Karpas-422 (cell line): Measurements from ENCODE around the gene TCF15. TPM values are rescaled to one million over a fixed set of nuclear protein-coding genes. Genes with fewer than 3 reads are reported as not detected.
A peak's percentile ranks its signal among the peaks of the same experiment; 100 is the strongest.

Source experiments
- DNase-seq: peaks from one replicate; pipeline ENCODE4 v3.0.0-alpha.2; 2015
- H2AFZ ChIP-seq: fragments of 200-600 bp; sonication (generic); 2 replicates; pipeline ENCODE4 v1.6.1; 2014; ENCODE audit warnings: antibody characterized with exemption, low read length, mixed read lengths
- H3K27ac ChIP-seq: fragments of 200-600 bp; sonication (generic); 2 replicates; pipeline ENCODE4 v1.5.1; 2014; ENCODE audit warnings: mild to moderate bottlenecking, low read length, moderate library complexity
- H3K27me3 ChIP-seq: fragments of 200-600 bp; sonication (generic); 2 replicates; pipeline ENCODE4 v1.6.1; 2014; ENCODE audit warnings: low read length, mixed read lengths
- H3K36me3 ChIP-seq: fragments of 200-600 bp; sonication (generic); 2 replicates; pipeline ENCODE4 v1.6.1; 2014; ENCODE audit warnings: low read length, mixed read lengths; ENCODE audit not compliant: insufficient read depth
- H3K4me1 ChIP-seq: fragments of 200-600 bp; sonication (generic); 2 replicates; pipeline ENCODE4 v1.6.1; 2014; ENCODE audit warnings: mild to moderate bottlenecking, low read length, mixed read lengths
- H3K4me2 ChIP-seq: fragments of 200-600 bp; sonication (generic); 2 replicates; pipeline ENCODE4 v1.6.1; 2014; ENCODE audit warnings: low read length, low read depth, mild to moderate bottlenecking; ENCODE audit not compliant: poor library complexity, severe bottlenecking
- H3K4me3 ChIP-seq: fragments of 200-600 bp; sonication (generic); 2 replicates; pipeline ENCODE4 v1.5.1; 2014; ENCODE audit warnings: mild to moderate bottlenecking, antibody characterized with exemption, low read length, mixed read lengths
- H3K79me2 ChIP-seq: fragments of 200-600 bp; sonication (generic); 2 replicates; pipeline ENCODE4 v1.6.1; 2014; ENCODE audit warnings: mild to moderate bottlenecking, low read length, mixed read lengths
- H3K9ac ChIP-seq: fragments of 200-600 bp; sonication (generic); 2 replicates; pipeline ENCODE4 v1.6.0; 2014; ENCODE audit warnings: low read length
- H3K9me2 ChIP-seq: fragments of 200-600 bp; sonication (generic), shearing (Covaris generic); replicated peaks from 2 replicates; pipeline ENCODE4 v1.6.0; 2014; ENCODE audit warnings: mild to moderate bottlenecking, low read length, moderate library complexity; ENCODE audit not compliant: insufficient read depth
- H3K9me3 ChIP-seq: fragments of 300-700, 200-600 bp; sonication (generic); 2 replicates; pipeline ENCODE4 v1.6.1; 2014; ENCODE audit warnings: low read length, mixed read lengths
- H4K20me1 ChIP-seq: fragments of 200-600 bp; sonication (generic); 2 replicates; pipeline ENCODE4 v1.6.1; 2014; ENCODE audit warnings: mild to moderate bottlenecking, antibody characterized with exemption, low read length, low read depth; ENCODE audit not compliant: insufficient read depth
- total RNA-seq: library from RNA; depleted of rRNA; stranded (reverse); fragments of >200 nt; shearing (Covaris generic); gene quantifications from 2 replicates; pipeline ENCODE4 v1.2.3, GENCODE V29; 2014; ENCODE audit warnings: low replicate concordance

The TCF15 gene
- total RNA-seq, 1 experiment from 2014 or later, result not detected

- Histone ChIP-seq H3K4me2 (peak overlapping the region; percentile 50), H3K4me3 (peak overlapping the region; percentile 61; the same call in 1 of the 2 replicates), H3K36me3 (no peaks in the 10 kb centered on the region), H3K79me2 (no peaks in the 10 kb centered on the region), H3K27ac (no peak overlapping the region), H3K9me3 (no peaks in the 10 kb centered on the region), H3K9me2 (no peaks in the 10 kb centered on the region), H4K20me1 (no peaks in the 10 kb centered on the region), H3K9ac (peak overlapping the region; percentile 58), H2AFZ (no peak overlapping the region), H3K27me3 (no peaks in the 10 kb centered on the region), H3K4me1 (no peaks in the 10 kb centered on the region; the same call in 1 of the 2 replicates)
- DNase-seq, result no peak
Observed at GRCh38 chr20:652615-653109, 42.6 kb upstream of the TCF15 start.

DNA sequence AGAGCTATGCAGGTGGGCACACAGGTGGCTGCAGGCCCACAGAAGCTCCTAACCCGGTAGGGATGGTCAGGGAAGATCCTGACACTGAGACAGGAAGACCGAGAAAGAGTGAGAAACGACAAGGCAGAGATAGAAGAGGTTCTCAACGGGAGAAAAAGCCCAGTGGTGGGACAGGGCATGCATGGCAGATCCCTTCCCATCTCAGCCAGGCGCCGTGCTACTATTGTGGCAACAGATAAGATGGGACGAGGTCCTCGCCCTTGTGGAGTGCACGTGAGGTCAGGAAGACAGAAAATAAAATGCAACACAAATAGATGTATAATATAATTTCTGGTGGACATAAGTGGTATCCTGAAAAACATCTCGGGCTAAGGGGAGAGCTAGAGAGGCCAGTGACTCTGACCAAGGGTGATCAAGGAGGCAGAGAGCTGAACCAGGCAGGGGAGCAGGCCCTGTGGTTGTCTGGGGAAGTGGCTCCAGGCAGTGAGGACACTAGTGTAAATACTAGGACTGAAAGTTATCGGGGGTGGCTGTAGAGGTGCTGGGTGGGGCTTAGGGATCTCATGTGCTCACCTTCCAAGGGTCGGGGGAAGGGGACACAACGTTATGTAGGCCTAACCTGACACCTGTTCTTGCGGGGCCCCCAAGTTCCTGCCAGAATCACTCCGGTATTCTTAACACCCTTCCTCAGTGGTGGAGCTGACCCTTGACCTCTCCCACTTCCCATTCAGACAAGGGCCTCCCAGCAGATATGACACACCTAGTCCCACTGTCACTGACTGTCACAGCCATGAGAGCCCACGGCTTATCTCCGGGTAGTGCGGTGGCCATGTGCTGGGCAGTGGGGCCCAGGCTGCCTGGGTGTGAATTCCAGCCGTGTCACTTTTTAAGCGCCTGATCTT is 41.9 kb upstream of the TCF15 start:
- Histone ChIP-seq H3K4me2 (peak overlapping the region; percentile 50), H3K9me2 (no peaks in the 10 kb centered on the region), H3K27me3 (no peaks in the 10 kb centered on the region), H3K4me1 (no peaks in the 10 kb centered on the region; the same call in 1 of the 2 replicates), H4K20me1 (no peaks in the 10 kb centered on the region), H2AFZ (no peak overlapping the region), H3K9ac (0 out of 2 replicates have a peak overlapping the region, but pooled peaks have one; percentile 58), H3K79me2 (no peaks in the 10 kb centered on the region), H3K4me3 (peak overlapping the region; percentile 61; the same call in 1 of the 2 replicates), H3K27ac (no peak overlapping the region), H3K9me3 (no peaks in the 10 kb centered on the region), H3K36me3 (no peaks in the 10 kb centered on the region)
- DNase-seq, result no peak

DNA sequence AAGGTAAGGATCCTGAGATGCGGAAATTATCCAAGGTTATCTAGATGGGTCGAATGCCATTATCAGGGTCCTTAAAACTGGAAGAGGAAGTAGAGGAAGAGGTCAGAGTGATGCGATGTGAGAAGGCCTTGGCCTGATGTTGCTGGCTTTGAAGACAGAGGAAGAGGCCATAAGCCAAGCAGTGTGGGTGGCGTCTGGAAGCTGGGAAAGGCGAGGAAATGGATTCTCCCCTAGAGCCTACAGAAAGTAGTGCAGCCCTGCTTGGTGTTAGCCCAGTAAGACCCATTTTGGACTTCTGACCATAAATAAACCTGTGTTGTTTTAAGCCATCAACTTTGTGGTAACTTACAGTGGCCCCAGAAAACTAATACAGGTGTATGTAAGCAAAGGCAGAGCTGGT is 40.8 kb upstream of the TCF15 start:
- no peak for DNase-seq
- no peaks in the 10 kb centered on the region for H4K20me1 ChIP-seq
- no peak overlapping the region for H3K4me2 ChIP-seq
- no peaks in the 10 kb centered on the region for H3K36me3 ChIP-seq
- H3K9me2 ChIP-seq, result no peaks in the 10 kb centered on the region
- H3K79me2 ChIP-seq, result no peaks in the 10 kb centered on the region
- H3K27me3 ChIP-seq, result no peaks in the 10 kb centered on the region
- no peak overlapping the region for H3K4me3 ChIP-seq
- no peak overlapping the region for H3K27ac ChIP-seq
- H3K9me3 ChIP-seq, result no peaks in the 10 kb centered on the region
- H3K4me1 ChIP-seq, result no peaks in the 10 kb centered on the region; the same call in 1 of the 2 replicates
- H2AFZ ChIP-seq, result no peak overlapping the region
- no peak overlapping the region for H3K9ac ChIP-seq

DNA sequence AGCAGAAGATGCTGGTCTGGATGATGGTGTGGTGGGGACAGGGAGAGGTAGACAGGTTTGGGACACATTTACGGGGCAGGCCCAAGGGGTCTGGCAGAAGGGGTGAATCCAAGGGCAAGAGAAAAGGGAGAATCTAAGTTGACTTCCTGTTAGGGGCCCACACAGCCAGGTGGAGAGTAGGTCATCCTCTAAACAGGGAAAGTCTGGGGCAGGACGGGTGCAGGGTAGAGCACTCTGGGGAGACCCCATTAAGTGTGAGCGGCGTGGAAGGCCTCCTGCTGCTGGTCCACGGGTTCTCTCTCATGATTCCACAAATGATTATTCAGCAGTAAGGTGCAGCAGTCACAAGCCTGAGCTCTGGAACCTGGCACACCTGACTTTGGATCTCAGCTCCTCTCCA is 40.2 kb upstream of the TCF15 start:
- no peak for DNase-seq
- Histone ChIP-seq H3K4me3 (no peak overlapping the region), H3K9ac (no peak overlapping the region), H3K27ac (no peak overlapping the region), H3K79me2 (no peaks in the 10 kb centered on the region), H3K4me1 (no peaks in the 10 kb centered on the region; the same call in 1 of the 2 replicates), H3K36me3 (no peaks in the 10 kb centered on the region), H3K27me3 (no peaks in the 10 kb centered on the region), H3K4me2 (no peak overlapping the region), H3K9me2 (no peaks in the 10 kb centered on the region), H3K9me3 (no peaks in the 10 kb centered on the region), H2AFZ (no peak overlapping the region), H4K20me1 (no peaks in the 10 kb centered on the region)

DNA sequence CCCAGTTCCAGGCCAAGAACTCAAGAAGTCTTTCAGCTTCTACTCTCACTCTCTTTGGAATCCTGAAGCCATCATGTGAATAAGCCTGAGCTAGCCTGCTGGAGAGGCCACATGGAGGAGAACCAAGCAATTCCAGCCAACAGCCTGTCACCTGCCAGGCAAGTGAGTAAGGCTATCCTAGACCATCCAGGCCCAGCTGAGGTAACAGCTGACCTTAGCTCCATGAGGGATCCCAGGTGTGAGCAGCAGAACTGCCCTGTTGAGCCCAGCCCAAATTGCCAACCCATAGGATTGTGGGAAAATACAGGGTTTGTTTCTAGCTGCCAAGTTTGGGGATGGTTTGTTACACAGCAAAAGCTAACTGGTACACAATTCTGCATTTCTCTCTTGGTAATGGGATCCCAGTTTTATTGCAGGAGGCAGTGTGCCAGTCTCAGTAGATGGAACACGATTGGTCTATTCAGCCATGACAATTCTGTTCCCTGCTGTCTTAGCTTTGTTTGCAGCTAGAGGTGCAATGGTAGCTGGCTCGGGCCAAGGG is 37.4 kb upstream of the TCF15 start:
- Histone ChIP-seq H2AFZ (no peak overlapping the region), H3K4me2 (no peak overlapping the region), H3K27me3 (no peaks in the 10 kb centered on the region), H3K4me1 (no peaks in the 10 kb centered on the region), H3K9me3 (no peaks in the 10 kb centered on the region), H3K4me3 (no peak overlapping the region), H3K27ac (no peak overlapping the region), H3K79me2 (no peaks in the 10 kb centered on the region), H3K9ac (no peak overlapping the region), H3K9me2 (no peaks in the 10 kb centered on the region), H4K20me1 (no peaks in the 10 kb centered on the region), H3K36me3 (no peaks in the 10 kb centered on the region)
- DNase-seq, result no peak

DNA sequence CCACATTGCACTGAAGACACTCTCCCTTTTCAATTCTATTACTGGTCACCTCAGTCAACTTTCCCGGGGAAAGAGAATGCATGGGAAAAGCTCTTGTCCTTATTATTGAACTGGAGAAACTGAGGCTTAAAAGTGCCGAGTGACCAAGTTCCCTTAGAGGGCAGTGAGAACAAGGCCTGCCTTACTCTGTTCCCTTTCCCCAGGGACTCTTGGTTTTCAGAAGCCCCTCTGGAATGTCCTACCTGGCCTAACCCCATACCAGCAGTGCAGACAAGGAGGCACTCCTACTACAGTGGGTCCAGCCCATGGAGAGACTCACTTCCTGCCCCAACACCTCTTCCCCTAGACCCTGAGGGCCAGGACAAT is 36.7 kb upstream of the TCF15 start:
- Histone ChIP-seq H3K4me2 (no peak overlapping the region), H3K36me3 (no peaks in the 10 kb centered on the region), H3K27ac (no peak overlapping the region), H3K4me3 (no peak overlapping the region), H3K9me3 (no peaks in the 10 kb centered on the region), H3K79me2 (no peaks in the 10 kb centered on the region), H3K4me1 (no peaks in the 10 kb centered on the region), H2AFZ (no peak overlapping the region), H3K9ac (no peak overlapping the region), H3K27me3 (no peaks in the 10 kb centered on the region), H3K9me2 (no peaks in the 10 kb centered on the region), H4K20me1 (no peaks in the 10 kb centered on the region)
- no peak for DNase-seq

GRCh38 chr20:646107-646867 is 36.2 kb upstream of the TCF15 start:
- Histone ChIP-seq H3K4me2 (no peak overlapping the region), H4K20me1 (no peaks in the 10 kb centered on the region), H3K4me1 (no peaks in the 10 kb centered on the region), H3K9me3 (no peaks in the 10 kb centered on the region), H2AFZ (no peak overlapping the region), H3K4me3 (no peak overlapping the region), H3K79me2 (no peaks in the 10 kb centered on the region), H3K9me2 (no peaks in the 10 kb centered on the region), H3K9ac (no peak overlapping the region), H3K27ac (no peak overlapping the region), H3K36me3 (no peaks in the 10 kb centered on the region), H3K27me3 (no peaks in the 10 kb centered on the region)
- DNase-seq, result no peak
